Hematopoietic multipotent progenitor cell treated with erythropoietin and hydrocortisone succinate and interleukin-3 and kit ligand, for 4 days (in vitro differentiated cells): Measurements from ENCODE around the gene GAS2.

Source experiments
- DNase-seq: peaks from one replicate; pipeline ENCODE4 v3.0.0-alpha.2; 2015

The GAS2 gene

GRCh38 chr11:22730319-22730718 lies 63.9 kb downstream of the GAS2 start:
- peak; percentile 62 for DNase-seq

- no peak for DNase-seq
Observed at GRCh38 chr11:22732588-22732987, 66.2 kb downstream of the GAS2 start.

- no peak for DNase-seq
Observed at GRCh38 chr11:22733475-22734248, 67.3 kb downstream of the GAS2 start.

- DNase-seq = peak; percentile 77
Observed at GRCh38 chr11:22734628-22735345, 68.4 kb downstream of the GAS2 start.

- no peak for DNase-seq
Observed at GRCh38 chr11:22742157-22742613, 75.8 kb downstream of the GAS2 start.

- no peak for DNase-seq
Observed at GRCh38 chr11:22749536-22749935, 83.1 kb downstream of the GAS2 start.

- DNase-seq = peak; percentile 78
Observed at GRCh38 chr11:22752908-22753310, 86.5 kb downstream of the GAS2 start.

- no peak for DNase-seq
Observed at GRCh38 chr11:22753416-22753815, 87.0 kb downstream of the GAS2 start.

GRCh38 chr11:22761066-22761465 lies 94.7 kb downstream of the GAS2 start:
- DNase-seq = no peak

GRCh38 chr11:22763166-22763565 lies 96.8 kb downstream of the GAS2 start:
- DNase-seq = no peak

- no peak for DNase-seq
Observed at GRCh38 chr11:22764735-22765134, 98.3 kb downstream of the GAS2 start.

GRCh38 chr11:22768281-22768680 lies 101.9 kb downstream of the GAS2 start:
- DNase-seq = no peak

- DNase-seq = no peak
Observed at GRCh38 chr11:22769081-22769480, 102.7 kb downstream of the GAS2 start.

GRCh38 chr11:22774716-22775115 lies 108.3 kb downstream of the GAS2 start:
- no peak for DNase-seq

GRCh38 chr11:22775248-22775647 lies 108.8 kb downstream of the GAS2 start:
- DNase-seq = no peak

- peak; percentile 48 for DNase-seq
Observed at GRCh38 chr11:22778642-22779041, 112.2 kb downstream of the GAS2 start.

GRCh38 chr11:22779850-22780249 lies 113.4 kb downstream of the GAS2 start:
- DNase-seq = no peak

GRCh38 chr11:22780952-22781593 lies 114.7 kb downstream of the GAS2 start:
- peak; percentile 47 for DNase-seq

- no peak for DNase-seq
Observed at GRCh38 chr11:22785251-22785650, 118.8 kb downstream of the GAS2 start.

- DNase-seq = no peak
Observed at GRCh38 chr11:22786475-22786874, 120.1 kb downstream of the GAS2 start.

- no peak for DNase-seq
Observed at GRCh38 chr11:22787055-22787454, 120.6 kb downstream of the GAS2 start.

GRCh38 chr11:22787551-22788162 lies 121.2 kb downstream of the GAS2 start:
- peak; percentile 78 for DNase-seq

GRCh38 chr11:22792497-22792896 lies 126.1 kb downstream of the GAS2 start:
- DNase-seq = peak; percentile 42
